H9 (cell line): ENCODE measurements around the gene MYH8. TPM values are rescaled to one million over a fixed set of nuclear protein-coding genes. Genes with fewer than 3 reads are reported as not detected.

Experiments
- DNase-seq: peaks from one replicate; pipeline ENCODE4 v3.0.0-alpha.2; 2017
- H2AFZ ChIP-seq: one replicate; pipeline ENCODE4 v1.6.1; 2013; ENCODE audit warnings: mild to moderate bottlenecking, low read length, control low read depth, moderate library complexity
- H2AK5ac ChIP-seq: 2 replicates; pipeline ENCODE4 v1.6.1; 2013; ENCODE audit warnings: low read length, control low read depth, mixed read lengths; ENCODE audit not compliant: insufficient read length
- H2BK120ac ChIP-seq: one replicate; pipeline ENCODE4 v1.6.1; 2013; ENCODE audit warnings: low read depth, mild to moderate bottlenecking, low read length, control low read depth, inconsistent platforms; ENCODE audit not compliant: poor library complexity, severe bottlenecking
- H2BK12ac ChIP-seq: 2 replicates; pipeline ENCODE4 v1.6.1; 2013; ENCODE audit warnings: low read length, control low read depth, mixed read lengths, low read depth; ENCODE audit not compliant: insufficient read length
- H2BK15ac ChIP-seq: 2 replicates; pipeline ENCODE4 v1.6.1; 2013; ENCODE audit warnings: low read depth, low read length, control low read depth
- H2BK20ac ChIP-seq: one replicate; pipeline ENCODE4 v1.6.1; 2013; ENCODE audit warnings: low read depth, mild to moderate bottlenecking, low read length, control low read depth, inconsistent platforms; ENCODE audit not compliant: poor library complexity, severe bottlenecking
- H2BK5ac ChIP-seq: 2 replicates; pipeline ENCODE4 v1.6.1; 2013; ENCODE audit warnings: low read length, control low read depth, mixed read lengths; ENCODE audit not compliant: insufficient read length
- H3K14ac ChIP-seq: 2 replicates; pipeline ENCODE4 v1.6.1; 2013; ENCODE audit warnings: low read length, control low read depth; ENCODE audit not compliant: insufficient read depth
- H3K18ac ChIP-seq: 2 replicates; pipeline ENCODE4 v1.6.1; 2013; ENCODE audit warnings: low read depth, mild to moderate bottlenecking, mixed read lengths, low read length, control low read depth; ENCODE audit not compliant: insufficient read length
- H3K23ac ChIP-seq: 2 replicates; pipeline ENCODE4 v1.6.1; 2013; ENCODE audit warnings: low read length, control low read depth, mixed read lengths, low read depth; ENCODE audit not compliant: insufficient read length
- H3K23me2 ChIP-seq: 2 replicates; pipeline ENCODE4 v1.6.1; 2013; ENCODE audit warnings: low read depth, mild to moderate bottlenecking, mixed read lengths, low read length, control low read depth; ENCODE audit not compliant: insufficient read length, poor library complexity, severe bottlenecking
- H3K27ac ChIP-seq: 2 replicates; pipeline ENCODE4 v1.5.1; 2013; ENCODE audit warnings: low read length, control low read depth, mixed read lengths, low read depth; ENCODE audit not compliant: insufficient read length
- H3K27me3 ChIP-seq: 2 replicates; pipeline ENCODE4 v1.6.1; 2013; ENCODE audit warnings: low read length, control low read depth, inconsistent platforms; ENCODE audit not compliant: insufficient read depth
- H3K4ac ChIP-seq: 2 replicates; pipeline ENCODE4 v1.6.1; 2013; ENCODE audit warnings: low read depth, mild to moderate bottlenecking, control low read depth, inconsistent platforms, low read length, moderate library complexity
- H3K4me1 ChIP-seq: 2 replicates; pipeline ENCODE4 v1.6.1; 2013; ENCODE audit warnings: low read length, control low read depth, inconsistent platforms; ENCODE audit not compliant: insufficient read depth
- H3K4me2 ChIP-seq: 2 replicates; pipeline ENCODE4 v1.6.1; 2013; ENCODE audit warnings: low read length, control low read depth, mixed read lengths; ENCODE audit not compliant: insufficient read length, insufficient read depth
- H3K56ac ChIP-seq: 2 replicates; pipeline ENCODE4 v1.6.1; 2013; ENCODE audit warnings: low read depth, mild to moderate bottlenecking, mixed read lengths, low read length, control low read depth; ENCODE audit not compliant: insufficient read length
- H3K79me1 ChIP-seq: 2 replicates; pipeline ENCODE4 v1.6.1; 2013; ENCODE audit warnings: low read depth, mild to moderate bottlenecking, moderate library complexity, low read length, control low read depth, inconsistent platforms; ENCODE audit not compliant: insufficient read depth, poor library complexity, severe bottlenecking
- H3K79me2 ChIP-seq: 2 replicates; pipeline ENCODE4 v1.6.1; 2013; ENCODE audit warnings: low read length, control low read depth, inconsistent platforms; ENCODE audit not compliant: insufficient read depth
- H3K9ac ChIP-seq: 2 replicates; pipeline ENCODE4 v1.6.1; 2013; ENCODE audit warnings: low read length, control low read depth, mixed read lengths; ENCODE audit not compliant: insufficient read length; ENCODE audit errors: extremely low read depth
- H3K9me3 ChIP-seq: one replicate; pipeline ENCODE4 v1.6.1; 2013; ENCODE audit warnings: low read depth, low read length, inconsistent platforms; ENCODE audit not compliant: control insufficient read depth
- H3T11ph ChIP-seq: one replicate; pipeline ENCODE4 v1.6.1; 2013; ENCODE audit warnings: mild to moderate bottlenecking, low read length, control low read depth, inconsistent platforms
- H4K20me1 ChIP-seq: one replicate; pipeline ENCODE4 v1.6.1; 2013; ENCODE audit not compliant: control insufficient read depth, insufficient read length, insufficient read depth
- H4K5ac ChIP-seq: 2 replicates; pipeline ENCODE4 v1.6.1; 2013; ENCODE audit warnings: low read depth, mild to moderate bottlenecking, mixed read lengths, low read length, control low read depth; ENCODE audit not compliant: insufficient read length
- H4K8ac ChIP-seq: replicated peaks from 2 replicates; pipeline ENCODE4 v1.6.1; 2013; ENCODE audit warnings: low read length, control low read depth, mixed read lengths, low read depth; ENCODE audit not compliant: insufficient read length
- H4K91ac ChIP-seq: 2 replicates; pipeline ENCODE4 v1.6.1; 2013; ENCODE audit warnings: low read depth, mild to moderate bottlenecking, moderate library complexity, mixed read lengths, low read length, control low read depth; ENCODE audit not compliant: insufficient read length
- H3K27ac Mint-ChIP-seq, 3 experiments: 2 replicates in 2 of 3; 3 replicates in 1 of 3; pipeline ENCODE4 v1.8.0; 2020 to 2021; ENCODE audit warnings: mixed read lengths in 3 of 3, mild to moderate bottlenecking in 1 of 3, moderate library complexity in 1 of 3
- H3K27me3 Mint-ChIP-seq: 2 replicates; pipeline ENCODE4 v1.8.0; 2021; ENCODE audit warnings: low read depth, mild to moderate bottlenecking, moderate library complexity, mixed read lengths
- H3K36me3 Mint-ChIP-seq, 3 experiments: 2 replicates in 2 of 3; 3 replicates in 1 of 3; pipeline ENCODE4 v1.8.0; 2020 to 2021; ENCODE audit warnings: low read depth in 3 of 3, mixed read lengths in 3 of 3; ENCODE audit not compliant: insufficient read depth in 1 of 3
- H3K4me1 Mint-ChIP-seq, 2 experiments: 2 replicates each; pipeline ENCODE4 v1.8.0; 2020; ENCODE audit warnings: mixed read lengths in 2 of 2
- H3K4me3 Mint-ChIP-seq, 2 experiments: 2 replicates in 1 of 2; 3 replicates in 1 of 2; pipeline ENCODE4 v1.8.0; 2020 to 2021; ENCODE audit warnings: mild to moderate bottlenecking in 2 of 2, mixed read lengths in 2 of 2, moderate library complexity in 1 of 2
- H3K9me3 Mint-ChIP-seq, 2 experiments: 2 replicates in 1 of 2; 3 replicates in 1 of 2; pipeline ENCODE4 v1.8.0; 2020; ENCODE audit warnings: mild to moderate bottlenecking in 2 of 2, mixed read lengths in 2 of 2, moderate library complexity in 1 of 2
- WGBS: extraction: QIAGEN DNeasy Blood & Tissue Kit; methylation state at CpG from one replicate; pipeline ENCODE4 v1.1.7; 2013; ENCODE audit warnings: missing lambda C conversion rate, low lambda C conversion rate, mixed read lengths; ENCODE audit not compliant: insufficient read length; ENCODE audit errors: extremely low coverage; 5-methylcytosine and 5-hydroxymethylcytosine counted together
- total RNA-seq: library from RNA; stranded (reverse); gene quantifications from 2 replicates; pipeline ENCODE4 v1.2.1, GENCODE V29; 2021
- TF ChIP-seq, protein P1 (sequence below): fragments of 200-600 bp; sonication (generic); conservative IDR thresholded peaks from 3 replicates; pipeline ENCODE4 v1.8.0; 2021; ENCODE audit warnings: antibody characterized with exemption, mild to moderate bottlenecking

The MYH8 gene
- total RNA-seq, 1 experiment from 2014 or later = not detected

DNA sequence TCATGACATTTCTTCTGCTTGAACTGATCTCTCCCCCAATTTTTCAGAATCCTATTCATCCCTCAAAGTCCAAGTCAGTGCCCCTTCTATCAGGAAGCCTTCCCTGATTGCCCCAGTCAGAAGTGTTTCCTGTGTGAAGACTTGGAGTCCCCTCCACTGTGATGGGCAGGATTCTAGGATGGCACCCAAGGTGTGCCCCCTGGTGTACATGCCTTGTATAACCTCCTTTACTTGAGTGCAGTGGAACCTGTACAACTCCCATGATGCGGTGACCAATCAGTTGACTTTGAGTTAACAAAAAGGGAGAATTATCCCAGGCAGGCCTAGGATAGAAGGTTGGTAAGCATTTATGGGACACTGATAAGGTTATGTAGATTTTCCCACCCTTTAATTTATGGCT is 72.3 kb downstream of the MYH8 start:
- H2AFZ ChIP-seq = no peak overlapping the region

More for the DNA sequence above, 72.3 kb downstream of the MYH8 start:
- Histone ChIP-seq H3K9ac (no peak overlapping the region), H3K14ac (no peak overlapping the region), H3K27me3 (no peaks in the 10 kb centered on the region), H2BK120ac (no peak overlapping the region), H2BK20ac (no peak overlapping the region), H3K18ac (no peak overlapping the region), H4K20me1 (no peaks in the 10 kb centered on the region), H3K9me3 (no peaks in the 10 kb centered on the region), H3K23ac (no peak overlapping the region), H3K27ac (no peak overlapping the region), H4K5ac (no peak overlapping the region), H2BK15ac (no peak overlapping the region), H3T11ph (no peak overlapping the region), H4K91ac (no peak overlapping the region), H3K4ac (no peak overlapping the region), H3K79me1 (no peaks in the 10 kb centered on the region), H3K23me2 (no peaks in the 10 kb centered on the region), H2AK5ac (no peak overlapping the region), H2BK12ac (no peak overlapping the region), H4K8ac (no peak overlapping the region), H3K4me1 (no peaks in the 10 kb centered on the region), H2BK5ac (no peak overlapping the region), H3K79me2 (no peaks in the 10 kb centered on the region), H3K4me2 (no peak overlapping the region), H3K56ac (no peak overlapping the region)
- peak; percentile 66 for DNase-seq
- Mint-ChIP-seq H3K4me3 (no peak overlapping the region), H3K9me3 (no peaks in the 10 kb centered on the region), H3K27me3 (peaks cover 2% of the 10 kb centered on the region; the same call in 1 of the 2 replicates), H3K4me1 (no peaks in the 10 kb centered on the region), H3K27ac (no peak overlapping the region), H3K36me3 (no peaks in the 10 kb centered on the region)
- WGBS = no CpG with 5 or more reads among the region's 1 CpG
- TF ChIP-seq, protein P1, sequence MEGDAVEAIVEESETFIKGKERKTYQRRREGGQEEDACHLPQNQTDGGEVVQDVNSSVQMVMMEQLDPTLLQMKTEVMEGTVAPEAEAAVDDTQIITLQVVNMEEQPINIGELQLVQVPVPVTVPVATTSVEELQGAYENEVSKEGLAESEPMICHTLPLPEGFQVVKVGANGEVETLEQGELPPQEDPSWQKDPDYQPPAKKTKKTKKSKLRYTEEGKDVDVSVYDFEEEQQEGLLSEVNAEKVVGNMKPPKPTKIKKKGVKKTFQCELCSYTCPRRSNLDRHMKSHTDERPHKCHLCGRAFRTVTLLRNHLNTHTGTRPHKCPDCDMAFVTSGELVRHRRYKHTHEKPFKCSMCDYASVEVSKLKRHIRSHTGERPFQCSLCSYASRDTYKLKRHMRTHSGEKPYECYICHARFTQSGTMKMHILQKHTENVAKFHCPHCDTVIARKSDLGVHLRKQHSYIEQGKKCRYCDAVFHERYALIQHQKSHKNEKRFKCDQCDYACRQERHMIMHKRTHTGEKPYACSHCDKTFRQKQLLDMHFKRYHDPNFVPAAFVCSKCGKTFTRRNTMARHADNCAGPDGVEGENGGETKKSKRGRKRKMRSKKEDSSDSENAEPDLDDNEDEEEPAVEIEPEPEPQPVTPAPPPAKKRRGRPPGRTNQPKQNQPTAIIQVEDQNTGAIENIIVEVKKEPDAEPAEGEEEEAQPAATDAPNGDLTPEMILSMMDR = peak; percentile 71
